ENCODE results near the gene AUNIP.

Gene AUNIP

DNA sequence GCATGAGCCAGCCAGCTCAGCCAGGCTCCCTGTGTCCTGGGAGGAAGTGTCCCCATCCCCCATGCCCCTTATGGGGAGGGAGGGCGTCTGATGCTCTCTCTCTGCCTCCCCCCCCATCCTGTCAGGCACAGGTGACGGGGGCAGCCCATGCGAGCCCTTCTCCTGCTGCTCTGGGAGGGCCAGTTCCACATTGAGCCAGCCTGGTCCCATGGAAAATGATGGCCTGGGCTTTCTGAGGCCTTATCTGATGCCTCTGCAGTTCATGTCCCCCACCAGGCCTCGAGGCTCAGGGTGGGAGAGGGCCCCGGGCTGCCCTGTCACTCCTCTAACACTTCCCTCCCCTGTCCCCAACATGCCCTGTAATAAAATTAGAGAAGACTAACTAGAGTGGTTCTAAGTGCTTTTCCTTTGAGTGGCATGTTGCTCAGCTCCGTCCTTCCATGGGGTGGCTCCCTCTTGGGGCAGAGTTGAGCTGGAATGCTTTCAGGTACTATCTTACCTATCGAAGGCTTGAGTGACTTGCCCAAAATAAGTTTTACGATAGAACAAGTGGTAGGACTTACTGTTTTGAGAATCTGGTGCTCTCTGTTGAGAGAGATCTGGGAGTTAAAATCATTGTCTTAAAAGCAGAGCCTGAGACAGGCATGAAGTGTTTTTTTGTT is 41.3 kb downstream of the AUNIP start:
- TF ChIP-seq GATA2 (IDR thresholded peaks at IDR 0.05; ENCODE audit: low read depth, low read length) (no peak), GATA3 (IDR thresholded peaks at IDR 0.05; ENCODE audit: low read depth, low read length) (no peak)

DNA sequence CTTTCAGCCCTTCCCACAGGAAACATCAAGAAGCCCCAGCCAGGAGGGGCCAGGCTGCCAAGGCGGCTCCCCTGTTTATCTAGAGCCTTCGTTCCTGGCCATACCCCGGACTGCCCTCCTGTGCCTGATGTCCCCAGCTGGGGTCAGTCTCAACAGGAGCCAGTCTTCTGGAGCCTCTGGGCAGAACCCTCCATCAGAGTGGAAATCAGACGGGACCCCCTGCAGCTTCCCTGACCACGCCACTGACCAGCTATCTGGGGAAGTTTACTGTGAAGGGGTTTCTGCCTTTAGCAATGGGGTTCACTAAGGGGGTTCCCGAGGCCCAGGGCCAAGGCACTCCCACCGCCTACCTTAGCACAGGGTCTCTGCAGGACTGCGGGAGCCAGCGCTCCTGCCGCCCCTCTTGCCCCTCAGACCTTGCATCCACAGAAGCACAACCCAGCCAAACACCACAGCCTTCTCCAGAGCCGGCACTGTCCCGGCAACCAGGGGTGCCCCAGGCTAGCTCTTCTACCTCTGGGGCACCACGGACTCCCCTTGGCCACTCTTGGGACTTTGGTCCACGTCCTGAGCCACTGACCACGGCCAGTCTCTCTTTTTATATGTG is 43.0 kb downstream of the AUNIP start:
- TF ChIP-seq GATA3 (IDR thresholded peaks at IDR 0.05; ENCODE audit: low read depth, low read length) = no peak

DNA sequence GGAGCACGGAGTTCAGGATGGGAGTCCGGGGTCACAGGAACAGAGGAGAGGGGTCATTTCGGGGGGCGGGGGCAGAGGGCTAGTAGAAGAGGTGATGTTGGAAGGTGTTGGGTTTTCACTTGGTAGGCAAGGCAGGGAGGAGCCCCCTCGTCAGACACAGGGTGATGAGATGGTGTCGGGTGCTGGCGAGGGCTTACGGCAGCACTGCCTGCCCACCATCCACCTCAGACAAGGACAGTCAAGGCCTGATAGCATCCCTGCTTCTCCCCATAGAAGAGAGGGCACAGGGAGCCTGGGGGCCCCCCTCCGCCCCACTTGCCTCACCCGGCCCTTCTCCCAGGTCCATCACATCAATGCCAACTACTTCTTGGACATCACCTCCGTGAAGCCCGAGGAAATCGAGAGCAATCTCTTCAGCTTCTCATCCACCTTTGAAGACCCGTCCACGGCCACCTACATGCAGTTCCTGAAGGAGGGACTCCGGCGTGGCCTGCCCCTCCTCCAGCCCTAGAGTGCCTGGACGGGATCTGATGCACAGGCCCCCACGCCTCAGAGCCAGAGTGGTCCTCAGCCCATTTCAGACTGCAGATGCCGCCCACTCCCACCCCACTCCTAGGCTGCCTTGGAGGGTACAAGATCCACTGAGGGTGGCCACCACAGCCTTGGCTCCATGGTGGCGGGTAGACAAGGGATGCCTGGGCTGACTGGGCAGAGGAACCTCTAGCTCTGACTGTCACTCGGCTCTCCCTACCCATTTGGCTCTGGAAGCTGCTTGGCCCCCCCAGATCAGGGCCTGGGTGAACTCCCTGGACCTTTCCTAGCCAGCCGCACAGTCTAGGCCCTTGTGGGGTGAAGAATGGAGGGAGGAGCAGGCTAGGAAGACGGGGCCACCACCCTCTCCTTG is 43.8 kb downstream of the AUNIP start:
- TF ChIP-seq GATA3 (IDR thresholded peaks at IDR 0.05; ENCODE audit: low read depth, low read length) (no peak), GATA2 (IDR thresholded peaks at IDR 0.05; ENCODE audit: low read depth, low read length) (no peak)

DNA sequence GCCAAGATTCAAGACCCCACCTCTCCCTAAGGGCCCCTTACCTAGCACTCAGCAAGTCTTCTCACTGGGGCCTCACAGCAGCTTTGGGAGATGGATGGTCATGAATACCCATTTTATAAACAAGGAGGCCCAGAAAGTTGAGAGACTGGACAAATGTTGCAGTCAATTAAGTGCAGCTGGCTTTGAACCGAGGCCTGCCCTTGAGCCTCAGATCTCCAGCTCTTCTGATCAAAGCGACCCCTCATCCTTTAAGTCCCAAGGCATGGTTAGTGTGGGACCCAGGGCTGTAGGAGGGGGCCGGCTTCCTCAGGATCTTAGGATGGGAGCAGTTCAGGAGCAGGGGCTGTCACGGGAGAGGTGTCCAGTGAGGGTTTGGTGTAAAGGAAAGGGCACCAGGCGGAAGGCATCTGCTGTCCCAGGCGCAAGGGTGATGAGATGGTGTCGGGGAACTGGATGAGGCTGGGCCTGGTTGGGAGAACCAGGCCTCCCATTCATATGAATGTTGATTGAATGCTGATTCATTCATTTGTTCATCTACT is 44.6 kb downstream of the AUNIP start:
- TF ChIP-seq GATA3 (IDR thresholded peaks at IDR 0.05; ENCODE audit: low read depth, low read length) (no peak), GATA2 (IDR thresholded peaks at IDR 0.05; ENCODE audit: low read depth, low read length) (no peak)

DNA sequence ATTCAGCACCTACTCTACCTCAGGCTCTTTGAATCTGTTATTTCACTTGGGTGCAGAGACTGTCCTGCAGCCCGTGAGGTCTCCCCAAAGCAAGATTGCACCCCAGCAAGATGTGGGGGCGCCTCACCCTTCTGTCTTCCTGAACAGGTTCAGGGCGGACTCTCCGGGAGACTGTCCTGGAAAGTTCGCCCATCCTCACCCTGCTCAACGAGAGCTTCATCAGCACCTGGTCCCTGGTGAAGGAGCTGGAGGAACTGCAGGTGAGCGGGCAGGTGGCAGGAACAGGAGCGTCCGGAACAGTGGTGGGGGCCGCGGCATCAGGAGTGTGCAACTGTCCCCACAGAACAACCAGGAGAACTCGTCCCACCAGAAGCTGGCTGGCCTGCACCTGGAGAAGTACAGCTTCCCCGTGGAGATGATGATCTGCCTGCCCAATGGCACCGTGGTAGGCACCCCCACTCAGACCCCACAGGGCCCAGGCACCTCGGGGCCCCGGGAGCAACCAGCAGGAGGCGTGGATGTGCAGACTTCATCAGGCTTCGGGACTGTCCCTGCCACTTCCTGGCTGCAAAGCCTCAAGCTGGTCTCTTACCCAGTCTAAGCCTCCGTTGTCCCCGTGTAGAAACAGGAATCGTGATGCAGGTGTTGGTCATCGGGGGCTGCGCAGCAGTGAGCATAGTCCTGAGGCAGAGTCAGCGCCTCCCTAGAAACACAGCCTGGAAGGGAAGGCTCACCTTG is 45.4 kb downstream of the AUNIP start:
- TF ChIP-seq GATA2 (IDR thresholded peaks at IDR 0.05; ENCODE audit: low read depth, low read length) = no peak

DNA sequence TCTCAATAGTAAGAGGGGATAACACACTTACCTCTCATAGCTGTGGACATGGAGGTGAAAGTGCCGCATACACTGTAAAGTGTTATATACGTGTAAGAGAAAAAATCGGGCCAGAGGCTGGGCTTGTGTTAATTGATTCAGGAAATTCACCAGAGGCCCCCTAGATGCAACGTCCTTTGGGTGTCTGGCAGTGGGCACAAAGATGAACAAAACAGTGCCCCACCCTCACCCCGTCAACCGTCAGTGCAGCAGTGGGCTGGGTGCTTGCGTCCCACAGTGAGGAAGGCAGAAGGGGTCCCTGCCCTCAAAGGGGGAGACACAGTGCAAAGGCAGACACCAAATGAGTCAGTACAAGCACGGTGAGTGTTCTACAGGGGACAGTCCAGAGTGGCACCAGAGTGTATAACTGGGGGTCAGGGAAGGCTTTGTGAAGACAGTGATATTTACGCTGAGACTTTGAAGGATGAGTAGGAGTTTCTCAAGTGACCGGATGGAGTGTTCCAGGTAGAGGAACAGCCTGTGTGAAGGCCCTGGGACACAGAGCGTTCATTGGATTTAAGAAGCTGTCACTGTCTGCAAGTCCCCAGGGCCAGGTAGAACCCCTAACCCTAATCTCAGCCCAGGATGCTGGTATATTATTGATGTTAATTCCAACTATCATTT is 46.1 kb downstream of the AUNIP start:
- TF ChIP-seq GATA2 (IDR thresholded peaks at IDR 0.05; ENCODE audit: low read depth, low read length) = no peak
- TF ChIP-seq GATA3 (IDR thresholded peaks at IDR 0.05; ENCODE audit: low read depth, low read length) = no peak

DNA sequence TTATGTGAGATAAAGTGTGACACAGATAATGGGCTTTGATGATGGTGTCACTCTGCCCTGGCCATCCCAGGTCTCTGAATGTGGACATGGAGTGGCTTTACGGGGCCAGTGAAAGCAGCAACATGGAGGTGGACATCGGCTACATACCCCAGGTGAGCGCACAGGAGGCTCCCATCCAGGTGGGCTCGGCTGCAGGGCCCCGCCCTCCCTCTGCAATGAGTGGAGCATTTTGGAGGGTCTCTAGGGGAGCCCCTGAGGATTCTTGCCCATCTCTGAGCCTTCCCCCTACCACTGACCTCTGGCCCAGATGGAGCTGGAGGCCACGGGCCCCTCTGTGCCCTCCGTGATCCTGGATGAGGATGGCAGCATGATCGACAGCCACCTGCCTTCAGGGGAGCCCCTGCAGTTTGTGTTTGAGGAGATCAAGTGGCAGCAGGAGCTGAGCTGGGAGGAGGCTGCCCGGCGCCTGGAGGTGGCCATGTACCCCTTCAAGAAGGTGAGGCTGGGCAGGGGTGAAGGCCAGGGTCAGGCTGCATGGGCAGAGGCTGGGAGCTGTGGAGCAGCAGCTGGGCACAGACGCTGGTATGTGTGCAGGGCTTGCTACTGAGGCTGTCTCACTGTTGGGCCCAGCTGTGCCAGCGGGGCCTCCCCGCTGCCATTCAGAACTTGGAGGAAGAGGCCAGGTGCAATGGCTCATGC is 47.7 kb downstream of the AUNIP start:
- TF ChIP-seq GATA2 (IDR thresholded peaks at IDR 0.05; ENCODE audit: low read depth, low read length) (no peak), GATA3 (IDR thresholded peaks at IDR 0.05; ENCODE audit: low read depth, low read length) (no peak)

DNA sequence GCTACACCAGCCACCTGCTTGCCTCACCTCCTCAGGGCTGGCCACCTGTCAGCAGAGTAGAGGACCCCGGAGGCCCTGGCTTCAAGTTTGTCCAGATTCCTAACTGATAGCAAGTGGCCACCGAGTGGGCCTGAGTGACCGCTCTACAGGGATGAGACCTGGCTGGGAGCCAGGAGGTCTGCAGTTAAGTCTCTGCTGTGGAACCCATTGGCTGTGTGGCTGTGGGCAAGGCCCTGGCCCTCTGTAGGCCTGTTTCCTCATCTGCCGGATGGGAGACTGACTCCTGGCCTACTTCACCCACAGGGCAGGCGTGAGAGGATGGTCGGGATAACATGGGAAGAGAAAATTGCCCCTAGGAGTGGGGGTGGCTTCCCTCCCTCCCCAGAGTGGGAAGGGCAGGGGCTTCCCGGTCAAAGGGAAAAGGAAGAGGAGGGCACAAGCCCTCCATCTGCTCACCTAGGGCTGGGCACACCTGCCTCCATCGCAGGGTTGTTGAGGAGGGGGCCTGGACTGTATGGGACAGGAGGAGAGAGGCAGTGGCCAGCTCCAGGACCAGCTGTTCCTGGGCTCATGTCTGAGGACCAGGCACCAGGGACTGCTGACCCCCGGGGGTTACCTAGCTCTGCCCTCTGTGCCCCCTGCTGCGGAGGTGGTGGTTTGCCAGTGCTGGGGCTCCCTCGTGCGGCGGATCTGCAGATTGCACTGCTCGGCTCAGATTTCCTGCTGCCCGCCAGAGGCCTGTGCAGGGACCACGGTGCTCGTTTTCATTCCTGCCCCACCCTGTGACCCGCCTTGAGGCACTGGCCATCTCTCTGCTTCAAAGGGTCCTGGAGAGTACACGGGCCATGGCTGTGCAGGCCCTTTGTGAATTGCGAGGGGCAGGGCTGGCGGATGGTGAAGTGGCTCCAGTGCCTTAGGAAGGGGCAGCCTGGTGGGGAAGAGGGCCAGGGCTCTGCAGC is 48.6 kb downstream of the AUNIP start:
- no peak for TF ChIP-seq GATA3 (IDR thresholded peaks at IDR 0.05; ENCODE audit: low read depth, low read length)
- TF ChIP-seq GATA2 (IDR thresholded peaks at IDR 0.05; ENCODE audit: low read depth, low read length) = no peak

DNA sequence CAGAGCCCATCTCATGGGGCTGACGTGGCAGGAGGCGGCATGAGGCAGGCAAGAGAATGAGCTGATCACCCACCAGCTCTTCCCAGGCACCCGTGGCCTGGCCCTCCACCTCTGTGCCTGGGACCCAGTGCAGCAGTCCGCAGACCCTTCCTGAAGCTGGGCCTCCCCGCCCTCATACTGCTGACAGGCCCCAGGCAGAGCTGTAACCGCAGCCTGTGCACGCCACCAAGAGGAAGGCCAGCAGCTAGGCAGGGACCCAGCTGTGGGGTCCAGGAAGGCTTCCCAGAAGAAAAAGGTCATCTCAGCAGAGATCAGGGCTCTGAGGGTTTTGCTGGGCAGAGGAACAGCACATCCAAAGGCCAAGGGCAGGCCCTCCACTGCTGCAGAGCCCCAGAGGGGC is 49.3 kb downstream of the AUNIP start:
- TF ChIP-seq GATA3 (IDR thresholded peaks at IDR 0.05; ENCODE audit: low read depth, low read length) (no peak), GATA2 (IDR thresholded peaks at IDR 0.05; ENCODE audit: low read depth, low read length) (no peak)

DNA sequence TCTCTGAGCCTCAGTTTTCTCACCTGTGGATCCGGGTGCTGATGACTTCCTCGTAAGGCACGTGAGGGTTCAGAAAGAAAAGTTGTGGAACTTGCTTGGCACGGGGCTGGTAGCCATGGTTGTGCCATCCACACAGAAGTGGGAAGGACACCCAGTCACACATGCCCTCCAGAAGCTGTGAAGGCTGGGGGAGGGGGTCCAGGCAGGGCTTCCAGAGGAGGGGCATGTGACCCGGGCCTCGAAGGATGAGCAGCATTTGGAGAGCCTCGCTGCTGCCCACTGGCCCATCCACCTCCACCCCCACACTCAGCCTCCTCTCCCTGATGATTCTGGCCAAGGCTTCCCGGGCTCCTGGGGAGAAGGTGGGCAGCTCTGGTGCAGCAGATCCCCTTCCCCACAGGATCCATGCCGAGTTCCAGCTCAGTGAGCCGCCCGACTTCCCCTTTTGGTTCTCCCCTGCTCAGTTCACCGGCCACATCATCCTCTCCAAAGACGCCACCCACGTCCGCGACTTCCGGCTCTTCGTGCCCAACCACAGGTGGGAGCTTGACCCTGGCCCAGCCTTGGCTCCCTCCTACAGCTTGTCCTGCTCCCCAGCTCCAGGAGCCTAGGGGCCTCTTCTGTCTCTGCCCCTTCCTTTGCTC is 49.9 kb downstream of the AUNIP start:
- TF ChIP-seq GATA2 (IDR thresholded peaks at IDR 0.05; ENCODE audit: low read depth, low read length) = no peak

DNA sequence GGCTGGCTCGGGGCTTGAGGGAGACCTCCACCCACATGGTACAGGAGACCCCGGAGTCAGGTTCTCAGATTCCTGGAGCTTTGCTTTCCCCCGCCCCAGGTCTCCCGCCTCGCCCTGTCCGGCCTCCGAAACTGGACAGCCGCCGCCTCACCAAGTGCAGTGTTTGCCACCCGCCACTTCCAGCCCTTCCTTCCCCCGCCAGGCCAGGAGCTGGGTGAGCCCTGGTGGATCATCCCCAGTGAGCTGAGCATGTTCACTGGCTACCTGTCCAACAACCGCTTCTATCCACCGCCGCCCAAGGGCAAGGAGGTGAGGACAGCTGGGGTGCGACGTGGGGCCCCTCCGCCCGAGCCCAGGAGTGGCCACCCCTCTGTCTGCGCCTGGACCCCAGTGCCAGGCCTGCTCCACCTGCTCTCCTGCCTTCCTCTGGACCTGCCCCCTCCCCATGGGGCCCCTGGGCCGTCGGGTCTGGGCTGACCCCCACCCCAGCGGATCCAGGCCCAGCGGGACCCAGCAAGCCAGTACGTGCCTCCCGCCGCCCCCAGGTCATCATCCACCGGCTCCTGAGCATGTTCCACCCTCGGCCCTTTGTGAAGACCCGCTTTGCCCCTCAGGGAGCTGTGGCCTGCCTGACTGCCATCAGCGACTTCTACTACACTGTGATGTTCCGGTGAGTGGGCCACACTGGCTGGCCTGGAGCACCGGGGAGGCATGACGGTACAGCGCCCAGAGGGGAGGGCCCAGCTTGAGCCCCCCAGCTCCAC is 50.6 kb downstream of the AUNIP start:
- TF ChIP-seq GATA2 (IDR thresholded peaks at IDR 0.05; ENCODE audit: low read depth, low read length) (no peak), GATA3 (IDR thresholded peaks at IDR 0.05; ENCODE audit: low read depth, low read length) (no peak)
